Astrocyte of the spinal cord (primary cell): Measurements from ENCODE around the gene CRISPLD2.

Experiments used
- DNase-seq: peaks from one replicate; pipeline ENCODE4 v3.0.0; 2011; ENCODE audit warnings: low read depth, low spot score
- H3K4me3 ChIP-seq: 2 replicates; pipeline ENCODE4 v1.5.1; 2011; ENCODE audit warnings: low read depth, mild to moderate bottlenecking, low read length, moderate library complexity
- CTCF ChIP-seq: IDR thresholded peaks from 2 replicates; pipeline ENCODE4 v1.5.1; 2012; ENCODE audit warnings: low read depth, mild to moderate bottlenecking, low read length, inconsistent platforms
- in situ Hi-C: cut with HindIII; loops from 2 replicates; pipeline ENCODE4 v1.10.0; 2017; ENCODE audit warnings: low sequenced_read_pairs

The CRISPLD2 gene

GRCh38 chr16:84842516-84843148 is 22.8 kb downstream of the CRISPLD2 start:
- no peak overlapping the region for H3K4me3 ChIP-seq
- DNase-seq, result no peak
- in situ Hi-C loops, result no loop called here
- no peak for TF ChIP-seq CTCF

- TF ChIP-seq CTCF, result no peak
- in situ Hi-C loops, result no loop called here
- no peak overlapping the region for H3K4me3 ChIP-seq
- DNase-seq, result no peak
Observed at GRCh38 chr16:84843149-84844048, 23.6 kb downstream of the CRISPLD2 start.

GRCh38 chr16:84844049-84844350 is 24.2 kb downstream of the CRISPLD2 start:
- H3K4me3 ChIP-seq, result no peak overlapping the region
- DNase-seq, result no peak
- in situ Hi-C loops, result no loop called here
- no peak for TF ChIP-seq CTCF

GRCh38 chr16:84844559-84845495 is 25.0 kb downstream of the CRISPLD2 start:
- no peak for DNase-seq
- no peak for TF ChIP-seq CTCF
- in situ Hi-C loops, result no loop called here
- H3K4me3 ChIP-seq, result no peak overlapping the region

- in situ Hi-C loops, result no loop called here
- no peak for DNase-seq
- no peak overlapping the region for H3K4me3 ChIP-seq
- TF ChIP-seq CTCF, result no peak
Observed at GRCh38 chr16:84845496-84846002, 25.8 kb downstream of the CRISPLD2 start.
